DMS153 treated with DMSO at 0.1 percent for 48 hours (cell line): ENCODE data around the gene FGF8.

ENCODE experiments used
- DNase-seq: peaks from one replicate; lab custom pipeline; 2025; ENCODE audit not compliant: unreplicated experiment; lab: John Stamatoyannopoulos, UW

FGF8 gene

DNA sequence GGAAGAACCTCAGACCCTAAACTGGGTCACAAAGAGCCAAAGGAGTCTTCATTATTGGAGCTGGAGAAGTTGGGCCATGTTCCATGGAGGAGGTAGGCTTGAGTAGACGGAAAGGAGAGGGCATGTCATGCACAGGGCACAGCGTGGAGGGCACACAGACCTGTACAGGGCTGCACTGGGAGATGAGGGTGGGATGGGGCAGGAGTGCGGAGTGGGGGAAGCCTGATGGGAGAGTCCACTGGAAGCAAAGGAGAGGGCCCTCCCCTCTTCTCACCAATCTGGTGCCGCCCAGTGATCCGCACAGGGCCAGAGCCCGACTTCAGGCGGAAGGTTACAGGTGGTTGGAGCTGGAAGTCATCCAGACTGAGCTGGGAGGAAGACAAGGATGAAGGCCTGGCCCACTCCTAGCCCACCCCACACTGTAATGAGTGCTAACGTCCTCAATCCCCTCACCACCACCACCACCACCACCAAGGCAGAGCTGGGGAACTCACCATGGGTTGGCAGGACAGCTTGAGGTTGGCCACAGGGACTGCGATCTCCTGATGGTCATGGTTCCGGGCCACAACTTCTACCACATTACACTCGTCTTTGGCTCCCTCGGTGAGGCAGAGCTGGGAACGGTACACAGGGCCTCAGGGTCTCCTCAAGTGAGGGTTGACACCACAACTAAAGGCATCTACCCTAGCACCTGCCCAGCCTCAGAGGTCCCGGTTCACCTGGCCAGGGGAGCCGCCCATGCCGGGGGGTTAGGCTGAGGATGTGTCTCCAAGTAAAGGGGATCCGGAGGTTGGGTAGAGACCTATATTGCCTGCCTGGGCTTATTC lies 6.3 kb upstream of the FGF8 start:
- DNase-seq, result no peak

DNA sequence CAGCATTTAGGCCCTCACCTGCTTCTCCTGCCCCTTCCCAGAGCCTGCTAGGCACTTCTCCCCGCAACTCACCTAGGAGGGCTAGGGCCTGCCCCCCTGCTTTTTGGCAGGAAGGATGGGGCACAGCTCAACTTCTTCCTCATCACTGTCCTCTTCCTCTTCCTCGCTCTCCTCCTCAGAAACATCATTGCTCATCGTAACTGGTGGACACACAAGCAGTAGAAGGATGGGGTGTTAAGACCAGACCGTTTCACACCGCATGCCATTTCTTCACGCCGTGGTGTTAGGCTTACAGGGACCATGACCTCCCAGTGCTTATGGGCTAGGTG lies 5.7 kb upstream of the FGF8 start:
- DNase-seq, result no peak

DNA sequence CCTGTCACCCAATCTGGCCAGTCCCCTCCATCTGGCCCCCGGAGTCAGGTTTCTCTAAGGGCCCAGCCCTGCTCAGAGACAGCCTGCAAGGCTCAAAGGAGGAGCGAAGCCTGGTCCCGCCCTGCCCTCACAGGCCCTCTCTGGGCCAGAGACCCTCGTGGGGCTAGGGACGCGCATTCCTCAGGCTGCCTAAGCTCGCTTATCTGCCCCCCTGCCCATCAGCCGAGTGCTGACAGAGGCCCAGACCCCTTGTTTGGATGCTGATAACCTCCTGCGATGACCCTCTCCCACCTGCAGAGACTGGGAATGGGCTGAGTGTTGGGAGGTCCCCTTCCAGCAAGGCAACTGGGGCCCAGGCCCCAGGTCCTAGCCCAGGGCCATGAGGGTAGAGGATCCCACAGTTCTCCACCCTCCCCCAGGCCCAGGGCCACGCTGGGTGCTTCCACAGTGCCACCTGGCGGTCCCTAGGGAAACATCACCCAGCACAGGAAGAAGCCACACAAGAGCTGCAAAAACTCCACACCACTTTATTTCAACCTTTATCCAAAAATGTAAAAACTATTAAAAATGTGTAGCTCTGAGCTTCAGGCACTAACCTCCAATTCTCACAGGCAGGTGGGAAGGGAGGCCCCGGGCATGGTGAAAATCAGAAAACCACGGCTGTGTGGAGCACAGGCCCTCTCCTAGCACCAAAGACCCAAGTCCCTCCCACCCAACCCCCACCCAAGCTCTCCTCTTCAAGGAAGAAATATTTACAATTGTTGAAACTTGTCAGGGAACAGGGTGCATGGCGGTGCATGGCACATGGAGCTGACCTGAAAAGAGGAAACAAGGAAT lies 5.1 kb upstream of the FGF8 start:
- no peak for DNase-seq

DNA sequence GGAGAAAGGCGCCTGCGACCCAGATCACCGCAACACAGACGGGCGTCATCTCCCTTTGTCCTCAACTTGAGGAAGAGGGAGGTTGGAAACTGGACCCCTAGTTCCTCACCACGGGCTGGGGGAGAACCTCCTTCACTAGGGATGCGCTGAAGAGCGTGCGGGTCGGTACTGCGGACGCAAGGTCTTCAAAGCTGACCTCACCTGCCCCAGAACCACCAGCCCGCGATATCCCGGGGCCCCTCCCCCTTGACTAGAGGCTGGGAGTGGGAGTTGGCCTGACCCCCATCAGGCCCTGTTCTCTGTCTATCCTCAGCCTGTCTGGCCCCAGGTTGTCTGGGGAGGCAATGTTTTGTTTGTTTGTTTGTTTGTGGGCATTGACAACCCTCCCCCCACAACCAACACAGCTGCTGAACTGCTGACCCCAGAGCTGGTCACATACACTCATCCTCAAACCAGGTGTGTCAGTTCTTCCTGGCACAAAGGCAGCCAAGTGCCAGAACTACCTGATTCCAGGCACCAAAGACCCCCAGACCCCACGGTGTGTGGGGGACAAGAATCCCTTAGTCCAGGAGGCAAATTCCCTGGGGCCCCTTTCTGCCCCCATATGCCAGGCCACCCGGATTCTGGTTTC lies 4.4 kb upstream of the FGF8 start:
- DNase-seq, result no peak

DNA sequence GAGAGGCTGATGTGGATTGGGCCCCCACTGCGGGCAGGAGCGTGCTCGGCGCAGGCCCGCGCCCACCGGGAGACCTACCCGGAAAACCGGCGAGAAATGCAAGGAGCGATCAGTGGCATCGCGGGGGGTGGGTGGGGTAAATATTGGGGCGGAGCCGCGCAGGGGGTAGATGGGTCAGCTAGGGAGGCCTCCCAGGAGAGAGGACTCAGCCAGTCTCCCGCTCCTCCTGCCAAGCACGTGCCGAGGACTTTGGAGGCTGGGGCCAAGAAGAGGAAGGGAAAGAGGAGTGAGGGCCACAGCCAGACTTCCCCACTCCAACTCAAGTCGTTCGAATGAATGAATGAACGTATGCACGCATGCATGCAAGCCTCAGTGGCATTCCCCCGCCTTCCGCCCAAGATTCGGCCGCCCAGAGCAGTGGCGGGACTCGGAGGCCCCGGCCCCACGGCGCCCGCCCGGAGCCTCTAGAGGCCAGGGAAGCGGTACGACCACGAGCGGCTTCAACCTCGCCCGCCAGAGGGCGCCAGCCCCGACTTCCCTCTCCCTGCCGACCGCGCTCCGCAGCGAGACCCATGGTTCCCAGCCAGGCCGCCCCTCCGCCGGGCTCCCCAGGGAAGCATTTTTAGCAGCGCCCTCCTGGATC lies 3.8 kb upstream of the FGF8 start:
- DNase-seq, result no peak

DNA sequence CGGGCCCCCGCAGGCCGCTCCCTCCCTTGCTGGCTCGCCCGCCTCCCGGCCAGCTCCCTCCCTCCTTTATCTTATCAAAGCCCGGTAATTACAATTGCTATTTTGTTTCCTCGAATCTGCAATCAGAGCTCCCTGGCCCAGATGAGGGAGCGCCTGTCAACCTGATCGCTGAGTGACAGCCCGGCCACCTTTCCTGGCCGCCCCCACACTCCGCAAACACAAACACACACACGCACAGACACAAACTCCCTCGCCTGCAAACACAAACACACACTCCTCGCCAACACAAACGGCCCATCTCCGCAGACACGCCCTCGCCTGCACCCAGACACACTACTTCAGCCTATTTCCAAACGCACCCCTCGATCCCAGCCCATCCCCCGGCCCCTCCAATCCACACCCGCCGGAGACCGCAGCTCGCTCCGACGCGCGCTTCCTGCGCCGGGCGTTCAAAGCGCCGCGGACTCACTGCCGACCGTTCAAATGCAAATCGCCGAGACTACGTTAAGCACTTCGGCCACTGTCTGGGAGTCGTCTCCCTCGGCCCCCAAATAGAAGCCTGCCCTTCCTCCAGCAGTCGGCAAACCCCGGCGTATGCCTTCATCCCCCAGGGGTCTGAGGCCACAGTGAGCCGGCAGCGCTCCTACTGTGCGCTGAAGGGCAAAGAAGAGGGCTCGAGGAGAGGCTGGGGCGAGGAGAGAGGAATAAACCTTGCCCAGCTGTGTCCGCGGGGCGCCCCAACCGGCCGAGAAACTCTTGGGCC lies 3.0 kb upstream of the FGF8 start:
- no peak for DNase-seq

- DNase-seq, result no peak
These were observed 2.4 kb upstream of the FGF8 start for GRCh38 chr10:101778151-101778780.

GRCh38 chr10:101777619-101778145 lies 1.8 kb upstream of the FGF8 start:
- no peak for DNase-seq

DNA sequence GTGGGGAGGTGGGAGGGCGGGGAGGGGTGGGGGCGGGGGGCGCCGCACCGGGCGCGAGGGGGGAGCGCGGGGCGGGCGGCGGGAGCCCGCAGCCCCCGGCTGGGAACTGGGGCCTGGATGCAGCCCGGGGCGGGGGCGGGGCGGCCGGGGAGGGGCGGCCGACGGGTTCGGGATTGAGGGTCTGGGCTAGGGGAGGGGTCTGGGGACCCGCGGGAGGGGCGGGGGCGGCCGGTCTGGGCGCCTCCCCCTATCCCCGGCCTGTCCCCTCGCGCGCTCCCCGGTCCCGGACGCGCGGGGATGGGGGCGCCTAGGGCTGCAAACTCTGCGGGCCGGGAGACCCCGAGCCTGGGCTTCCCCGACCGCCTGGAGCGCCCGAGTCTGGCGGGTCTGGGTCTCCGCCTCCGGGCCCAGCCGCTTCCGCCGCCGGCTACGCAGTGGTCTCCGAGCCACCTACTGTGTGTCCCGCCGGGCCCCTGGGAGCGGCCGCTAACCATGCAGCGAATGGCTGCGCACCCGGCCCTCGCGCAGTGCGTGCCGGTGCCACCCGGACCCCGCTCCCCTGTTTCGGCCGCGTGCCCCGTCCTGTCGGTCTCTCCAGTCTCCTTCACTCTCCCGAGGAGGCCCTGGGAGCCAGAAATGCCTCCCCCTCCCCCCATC lies 375 bp upstream of the FGF8 start:
- DNase-seq, result no peak

- no peak for DNase-seq
These were observed 1.2 kb downstream of the FGF8 start for GRCh38 chr10:101774589-101775272.

GRCh38 chr10:101773923-101774588 lies 1.9 kb downstream of the FGF8 start:
- DNase-seq, result no peak

GRCh38 chr10:101772895-101773761 lies 2.8 kb downstream of the FGF8 start:
- DNase-seq, result no peak

DNA sequence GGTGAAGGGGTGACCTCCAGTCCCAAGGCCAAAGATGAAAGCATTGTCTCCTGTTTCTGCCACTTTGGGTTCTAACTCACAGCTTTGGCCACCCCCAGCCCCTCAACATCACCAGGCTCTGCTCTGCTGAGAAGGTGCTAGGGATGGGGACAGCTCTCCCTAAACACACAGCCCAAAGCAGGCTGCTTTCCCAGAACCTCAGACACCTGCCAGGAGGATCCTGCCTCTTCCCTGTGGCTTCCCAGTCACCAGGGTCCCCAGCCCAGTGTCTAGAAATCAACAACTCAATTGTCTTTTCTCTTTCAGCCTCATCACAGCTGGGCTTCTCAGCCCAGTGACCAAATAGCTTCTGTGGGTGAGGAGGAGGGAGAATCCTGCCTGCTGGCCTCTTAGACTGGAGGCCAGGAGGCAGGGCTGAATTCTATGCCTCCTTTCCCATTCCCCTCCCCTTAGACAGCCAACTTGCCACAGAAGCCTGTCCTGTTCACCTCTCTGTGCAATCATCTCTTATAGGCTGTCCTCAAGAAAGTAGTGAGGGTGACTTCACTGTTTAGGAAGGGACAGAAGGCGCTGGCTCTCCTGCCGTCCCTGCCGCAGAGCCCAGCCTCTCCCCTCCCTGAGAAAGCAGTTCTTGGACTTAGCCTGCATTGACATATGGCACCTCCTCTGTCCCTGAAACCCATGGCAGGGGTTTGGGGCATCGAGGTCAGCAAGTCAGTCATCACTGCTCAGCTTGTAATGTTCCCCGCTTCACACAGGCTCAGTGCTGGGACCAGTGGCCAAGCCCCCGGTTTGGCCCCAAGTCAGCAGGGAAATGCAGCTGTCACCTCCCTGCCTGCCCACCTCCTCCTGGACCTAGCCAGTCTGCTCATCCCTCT lies 3.7 kb downstream of the FGF8 start:
- no peak for DNase-seq

DNA sequence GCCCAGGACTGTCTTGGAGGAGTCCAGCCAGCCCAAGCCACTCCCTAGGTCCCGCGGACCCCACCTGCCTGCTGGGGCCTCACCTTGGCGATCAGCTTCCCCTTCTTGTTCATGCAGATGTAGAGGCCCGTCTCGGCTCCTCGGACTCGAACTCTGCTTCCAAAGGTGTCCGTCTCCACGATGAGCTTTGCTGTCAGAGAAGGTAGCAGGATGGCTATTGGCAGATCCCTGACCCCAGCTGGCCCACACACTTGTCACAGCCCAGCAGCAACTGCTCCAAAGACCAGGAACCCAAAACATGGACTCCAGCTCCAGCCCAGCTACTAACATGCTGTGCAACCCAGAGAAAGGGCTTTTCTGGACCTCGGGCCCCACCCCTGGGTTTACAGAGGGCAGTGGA lies 4.5 kb downstream of the FGF8 start:
- no peak for DNase-seq

DNA sequence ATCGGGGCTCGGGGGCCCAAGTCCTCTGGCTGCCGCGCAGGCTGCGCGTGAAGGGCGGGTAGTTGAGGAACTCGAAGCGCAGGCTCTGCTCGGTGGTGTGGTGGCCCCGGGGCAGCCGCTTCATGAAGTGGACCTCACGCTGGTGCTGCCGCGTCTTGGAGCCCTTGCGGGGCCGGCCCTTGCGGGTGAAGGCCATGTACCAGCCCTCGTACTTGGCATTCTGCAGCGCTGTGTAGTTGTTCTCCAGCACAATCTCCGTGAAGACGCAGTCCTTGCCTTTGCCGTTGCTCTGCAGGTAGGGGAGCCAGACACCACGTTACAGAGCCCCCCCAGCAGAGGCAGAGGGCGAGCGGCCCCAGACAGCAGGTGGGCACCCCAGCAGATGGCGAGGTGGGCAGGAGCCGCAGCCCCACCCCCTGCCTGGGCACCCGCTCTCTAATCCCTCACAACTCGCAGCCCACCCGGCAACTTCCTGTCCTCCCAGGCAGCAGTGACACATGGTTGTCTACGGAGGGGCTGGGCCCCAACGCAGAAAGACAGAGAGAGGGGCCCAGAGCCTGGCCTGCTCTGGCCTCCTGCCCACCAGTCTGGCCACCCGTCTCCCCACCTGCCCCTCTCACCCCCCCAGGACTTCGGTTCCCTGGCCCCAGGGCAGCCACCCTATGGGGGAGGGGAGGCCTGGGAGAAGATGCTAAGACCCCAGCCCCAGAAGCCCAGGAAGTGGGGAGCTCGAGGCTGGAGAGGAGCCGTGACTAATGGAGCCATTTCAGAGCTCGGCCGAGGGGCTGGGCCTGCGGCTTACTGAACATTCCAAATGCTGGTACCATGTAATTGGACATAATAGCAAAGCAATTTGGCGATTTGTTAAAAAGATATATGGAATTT lies 5.3 kb downstream of the FGF8 start:
- no peak for DNase-seq
